CD4-positive, CD25-positive, alpha-beta regulatory T cell (primary cell): Measurements from ENCODE around the gene RS1. TPM values are rescaled to one million over a fixed set of nuclear protein-coding genes. Genes with fewer than 3 reads are reported as not detected.

ENCODE experiments used
- polyA plus RNA-seq, 4 donors: library from polyadenylated mRNA; unstranded; fragments of 300-500 nt; fragmentation: Illumina TruSeq; gene quantifications; one replicate each; pipeline ENCODE4 v1.2.3, GENCODE V29; 2021
- total RNA-seq: library from RNA; stranded (reverse); gene quantifications from one replicate; pipeline ENCODE4 v1.2.3, GENCODE V29; 2022

The RS1 gene
- total and polyA plus RNA-seq, 5 donors from 2014 or later: not detected

Other genes starting within 250 kb of the RS1 start
- 2.9 TPM for gene CDKL5, start 246.5 kb downstream of the RS1 start, total RNA-seq
- gene CDKL5, start 246.5 kb downstream of the RS1 start, polyA plus RNA-seq: 1 to 10 TPM in 2 of 4 donors, under 1 TPM in 2; 0.02 to 2.1 (median 0.89) TPM
- 0.59 TPM for gene PPEF1, start 35.5 kb upstream of the RS1 start, total RNA-seq
- gene PPEF1, start 35.5 kb upstream of the RS1 start, polyA plus RNA-seq: not detected